ENCODE results near the gene SHLD1.
"Not testable (repeated sequence)": the region's sequence is repeated elsewhere in the genome, so short reads cannot be mapped to it uniquely, and the experiment has no call there.

The SHLD1 gene

GRCh38 chr20:5737619-5737953, 12.6 kb upstream of the SHLD1 start:
- DNase-seq = no peak

- no peak for DNase-seq
Measured at GRCh38 chr20:5737966-5738365, 12.2 kb upstream of the SHLD1 start.

GRCh38 chr20:5740643-5741042, 9.6 kb upstream of the SHLD1 start:
- not testable (repeated sequence) for DNase-seq

GRCh38 chr20:5741089-5741488, 9.1 kb upstream of the SHLD1 start:
- no peak for DNase-seq

- DNase-seq = no peak
Measured at GRCh38 chr20:5742041-5742440, 8.2 kb upstream of the SHLD1 start.

GRCh38 chr20:5745416-5746030, 4.7 kb upstream of the SHLD1 start:
- no peak for DNase-seq

- no peak for DNase-seq
Measured at GRCh38 chr20:5746064-5746463, 4.1 kb upstream of the SHLD1 start.

- no peak for DNase-seq
Measured at GRCh38 chr20:5748246-5748645, 2.0 kb upstream of the SHLD1 start.

GRCh38 chr20:5749512-5749951, 669 bp upstream of the SHLD1 start:
- DNase-seq = not testable (repeated sequence)

GRCh38 chr20:5751856-5752255, 1.7 kb downstream of the SHLD1 start:
- DNase-seq = no peak

- no peak for DNase-seq
Measured at GRCh38 chr20:5753814-5754213, 3.6 kb downstream of the SHLD1 start.

- DNase-seq = no peak
Measured at GRCh38 chr20:5757949-5758348, 7.7 kb downstream of the SHLD1 start.

GRCh38 chr20:5766085-5766764, 16.0 kb downstream of the SHLD1 start:
- DNase-seq = no peak

- DNase-seq = no peak
Measured at GRCh38 chr20:5767493-5768098, 17.4 kb downstream of the SHLD1 start.

GRCh38 chr20:5770231-5770986, 20.2 kb downstream of the SHLD1 start:
- no peak for DNase-seq

- no peak for DNase-seq
Measured at GRCh38 chr20:5770987-5771318, 20.8 kb downstream of the SHLD1 start.

GRCh38 chr20:5772704-5773103, 22.5 kb downstream of the SHLD1 start:
- DNase-seq = no peak

GRCh38 chr20:5773589-5773988, 23.4 kb downstream of the SHLD1 start:
- no peak for DNase-seq

- DNase-seq = no peak
Measured at GRCh38 chr20:5776077-5776476, 25.9 kb downstream of the SHLD1 start.

GRCh38 chr20:5779071-5779900, 29.1 kb downstream of the SHLD1 start:
- DNase-seq = no peak

GRCh38 chr20:5780846-5781217, 30.6 kb downstream of the SHLD1 start:
- no peak for DNase-seq

- DNase-seq = not testable (repeated sequence)
Measured at GRCh38 chr20:5781367-5781766, 31.2 kb downstream of the SHLD1 start.
